Activated T-cell treated with anti-CD3 and anti-CD28 coated beads for 4 hours (primary cell): ENCODE data around the gene S1PR3.
A peak's percentile ranks its signal among the peaks of the same experiment; 100 is the strongest.
"Not testable (repeated sequence)": the region's sequence is repeated elsewhere in the genome, so short reads cannot be mapped to it uniquely, and the experiment has no call there.

Experiments
- DNase-seq: peaks from one replicate; pipeline ENCODE4 v3.0.0-alpha.2; 2020

S1PR3 gene

DNA sequence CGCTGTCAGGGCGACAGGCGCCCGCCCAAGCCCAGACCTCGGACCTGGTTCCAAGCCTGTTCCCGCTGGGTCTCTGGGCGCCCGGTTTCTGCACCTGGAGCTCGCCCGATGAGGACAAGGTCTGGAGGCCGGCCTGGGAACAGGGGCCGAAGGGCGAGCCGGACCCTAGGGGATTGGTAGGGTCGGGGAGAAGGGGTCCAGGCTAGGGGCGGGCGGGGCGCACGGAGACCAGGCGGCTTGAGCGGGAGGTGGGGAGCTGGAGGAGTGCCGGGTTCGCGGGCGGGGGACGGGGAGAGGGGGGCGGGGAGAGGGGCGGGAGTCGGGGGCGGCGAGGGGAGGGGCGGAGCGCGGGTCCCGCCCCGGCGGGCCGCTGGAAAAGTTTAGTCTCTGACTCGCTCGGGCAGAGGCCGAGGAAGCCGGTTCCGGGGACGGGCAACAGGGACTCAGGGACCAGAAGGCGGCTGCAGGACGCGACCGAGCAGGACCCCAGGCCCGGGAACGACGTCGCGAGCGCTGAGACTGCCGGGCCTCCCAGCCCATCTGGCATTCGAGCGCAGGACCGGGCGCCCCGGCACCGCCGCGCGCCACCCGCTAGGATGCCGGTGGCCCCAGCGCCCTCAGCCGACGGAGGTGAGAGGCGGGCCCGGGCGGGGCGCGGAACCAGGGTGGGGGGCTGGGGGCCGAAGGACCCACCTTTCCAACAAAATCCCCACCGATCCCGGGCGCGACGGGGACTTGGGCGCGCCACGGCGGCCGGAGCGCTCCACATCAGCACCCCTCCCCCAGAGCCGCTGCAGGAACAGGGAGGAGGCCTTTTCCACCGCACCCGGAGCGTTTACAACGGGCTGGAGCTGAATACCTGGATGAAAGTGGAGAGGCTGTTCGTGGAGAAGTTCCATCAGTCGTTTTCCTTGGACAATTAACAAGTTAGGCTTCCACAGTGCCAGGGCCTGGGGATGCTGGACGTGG lies at the start of gene S1PR3:
Gene S1PR3 (plus strand): TSS at position 403 of the 969 bp plus-strand sequence. CDS start 9,733 bp downstream, outside the sequence.
- DNase-seq: peak; percentile 28

DNA sequence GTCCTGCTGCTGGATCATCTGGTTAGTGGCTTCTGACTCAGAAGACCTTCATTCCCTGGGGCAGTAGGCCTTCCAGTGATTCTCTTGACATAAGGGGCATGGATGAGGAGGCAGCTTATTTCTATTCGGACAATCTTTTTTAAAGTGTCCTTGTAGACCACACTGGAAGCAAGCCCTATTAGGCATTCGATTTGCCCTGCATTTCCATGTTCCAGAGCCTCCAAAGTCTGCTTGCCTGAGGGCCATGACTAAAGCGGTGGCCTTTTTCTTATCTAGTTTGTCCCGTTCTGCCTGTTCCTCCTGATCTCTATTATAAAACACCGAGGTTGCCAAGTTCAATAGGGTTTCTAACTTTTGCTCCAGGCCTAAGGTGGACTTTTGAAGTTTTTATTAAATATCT lies 49.7 kb upstream of the S1PR3 start:
- not testable (repeated sequence) for DNase-seq

DNA sequence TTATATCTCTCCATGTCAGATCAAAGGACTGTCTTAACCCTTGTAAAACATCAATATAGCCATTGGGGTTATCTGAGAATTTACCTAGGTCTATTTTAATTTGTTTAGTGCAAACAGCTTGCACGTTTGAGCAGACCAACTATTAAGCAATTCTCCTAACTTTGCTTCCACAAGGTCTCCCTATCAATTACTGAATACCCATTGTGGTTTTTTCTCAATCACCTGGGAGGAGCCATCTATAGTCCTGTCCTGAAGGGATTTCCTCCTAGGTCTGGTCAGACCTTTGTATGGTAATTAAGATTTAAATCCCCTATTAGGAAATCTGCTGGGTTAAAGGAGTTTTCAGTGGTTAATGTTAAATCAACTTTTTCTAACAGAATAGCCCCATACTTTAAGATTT lies 48.9 kb upstream of the S1PR3 start:
- no peak for DNase-seq

DNA sequence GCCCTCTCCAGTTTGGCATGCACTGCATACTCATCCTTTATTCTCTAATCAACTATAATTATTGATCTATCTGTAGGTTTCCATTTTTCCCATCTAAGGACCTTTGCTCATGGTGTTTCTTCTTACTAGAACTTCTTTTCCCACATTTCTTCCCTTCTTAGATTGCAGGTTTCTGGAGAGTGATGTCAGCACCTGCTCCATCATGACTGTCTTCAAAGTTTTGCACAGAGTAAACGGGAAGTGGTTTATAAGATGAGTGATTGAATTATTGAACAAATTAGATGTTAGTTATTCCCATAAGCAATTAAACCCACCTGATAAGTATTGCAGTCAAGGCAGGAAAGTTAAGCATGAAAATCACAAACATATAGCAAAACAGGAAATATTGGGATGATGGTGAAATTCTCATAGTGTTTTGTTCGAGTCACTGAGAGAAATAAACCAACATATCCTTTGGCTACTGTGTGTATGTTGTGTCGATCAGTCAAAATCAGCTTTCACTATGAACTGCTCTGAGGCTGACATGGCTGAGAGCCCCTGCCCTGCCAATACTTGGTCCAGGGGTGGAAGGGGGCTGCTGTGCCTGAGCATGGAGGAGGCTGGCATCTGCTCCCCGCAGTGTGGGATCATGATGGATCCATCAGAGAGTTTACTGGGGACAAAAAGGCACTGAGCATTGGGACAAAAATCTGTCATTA lies 45.5 kb upstream of the S1PR3 start:
- no peak for DNase-seq

DNA sequence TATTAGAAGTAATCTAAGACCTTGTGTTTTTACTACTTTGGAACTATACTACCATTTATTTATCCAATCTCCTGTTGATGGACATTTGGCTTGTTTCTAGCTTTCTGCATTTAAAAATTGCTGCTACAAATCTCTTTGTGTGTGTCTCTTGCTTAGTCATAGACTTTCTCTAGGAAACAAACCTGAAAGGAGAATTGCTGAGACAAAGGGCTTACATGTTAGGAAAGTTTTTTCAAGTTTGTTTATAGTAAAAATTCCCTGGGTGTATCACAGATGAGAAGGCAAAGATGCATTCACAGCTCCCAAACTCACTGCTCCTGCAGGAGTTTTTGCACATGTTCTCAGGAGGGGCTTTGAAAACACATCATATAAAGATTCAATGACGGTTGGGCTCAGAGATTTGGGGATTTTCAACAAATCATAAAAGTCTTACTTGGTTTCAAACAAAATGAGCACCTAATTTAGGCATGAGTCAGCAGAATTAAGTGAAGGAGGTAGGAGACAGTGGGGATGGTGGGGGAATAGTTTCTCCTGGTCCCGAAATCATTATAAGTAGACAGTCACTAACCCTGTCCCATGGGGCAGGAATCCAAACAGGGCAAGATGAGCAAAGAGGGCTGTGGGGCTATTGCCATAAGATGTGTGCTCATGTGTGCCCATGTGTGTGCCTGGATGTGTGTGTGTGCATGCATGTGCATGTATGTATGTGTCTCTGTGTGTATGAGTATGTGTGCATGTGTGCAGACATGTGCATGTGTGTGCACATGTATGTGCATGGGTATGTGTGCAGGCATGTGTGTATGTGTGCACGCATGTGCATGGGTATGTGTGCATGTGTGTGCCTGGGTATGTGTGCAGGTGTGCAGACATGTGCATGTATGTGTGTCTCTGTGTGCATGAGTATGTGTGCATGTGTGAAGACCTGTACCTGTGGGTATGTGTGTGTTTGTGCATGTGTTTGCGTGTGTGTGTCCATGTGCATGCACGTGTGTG lies 43.4 kb upstream of the S1PR3 start:
- no peak for DNase-seq

DNA sequence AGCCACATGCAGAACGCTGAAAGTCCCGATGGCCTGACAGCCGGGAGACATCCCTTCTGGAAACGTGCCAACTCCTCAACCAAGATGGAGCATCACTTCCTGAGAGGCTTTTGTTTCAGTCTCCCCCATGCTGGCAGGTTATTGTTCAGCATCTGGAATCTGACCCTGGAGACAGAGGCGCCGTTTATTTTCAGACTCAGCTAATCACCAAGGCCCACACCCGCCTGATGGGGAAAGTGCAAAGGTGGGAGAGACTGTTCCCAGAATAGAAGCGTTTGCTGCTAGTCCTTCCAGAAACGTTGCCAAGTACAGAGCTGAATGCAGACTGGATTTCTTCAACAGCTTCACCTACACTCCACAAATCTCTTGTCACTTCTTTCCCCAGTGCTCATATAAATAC lies 41.8 kb upstream of the S1PR3 start:
- DNase-seq: no peak

DNA sequence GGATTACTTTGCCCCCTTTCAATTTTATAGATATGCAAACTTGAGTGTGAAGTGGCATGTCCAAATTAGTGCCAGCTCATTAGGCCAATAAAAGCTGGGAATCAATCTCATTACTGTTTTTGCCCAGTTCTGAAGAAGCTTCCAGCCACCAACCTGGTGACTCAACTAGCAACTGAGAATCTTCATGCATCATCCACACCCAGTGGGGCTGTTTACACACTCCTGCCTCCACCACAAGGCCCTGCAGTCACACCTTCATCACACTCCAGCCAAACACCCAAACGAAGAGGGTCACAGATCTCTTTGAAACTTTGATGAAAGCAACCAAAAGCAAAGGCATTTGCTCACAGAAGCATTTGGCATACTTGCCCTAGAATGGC lies 41.3 kb upstream of the S1PR3 start:
- DNase-seq: no peak

DNA sequence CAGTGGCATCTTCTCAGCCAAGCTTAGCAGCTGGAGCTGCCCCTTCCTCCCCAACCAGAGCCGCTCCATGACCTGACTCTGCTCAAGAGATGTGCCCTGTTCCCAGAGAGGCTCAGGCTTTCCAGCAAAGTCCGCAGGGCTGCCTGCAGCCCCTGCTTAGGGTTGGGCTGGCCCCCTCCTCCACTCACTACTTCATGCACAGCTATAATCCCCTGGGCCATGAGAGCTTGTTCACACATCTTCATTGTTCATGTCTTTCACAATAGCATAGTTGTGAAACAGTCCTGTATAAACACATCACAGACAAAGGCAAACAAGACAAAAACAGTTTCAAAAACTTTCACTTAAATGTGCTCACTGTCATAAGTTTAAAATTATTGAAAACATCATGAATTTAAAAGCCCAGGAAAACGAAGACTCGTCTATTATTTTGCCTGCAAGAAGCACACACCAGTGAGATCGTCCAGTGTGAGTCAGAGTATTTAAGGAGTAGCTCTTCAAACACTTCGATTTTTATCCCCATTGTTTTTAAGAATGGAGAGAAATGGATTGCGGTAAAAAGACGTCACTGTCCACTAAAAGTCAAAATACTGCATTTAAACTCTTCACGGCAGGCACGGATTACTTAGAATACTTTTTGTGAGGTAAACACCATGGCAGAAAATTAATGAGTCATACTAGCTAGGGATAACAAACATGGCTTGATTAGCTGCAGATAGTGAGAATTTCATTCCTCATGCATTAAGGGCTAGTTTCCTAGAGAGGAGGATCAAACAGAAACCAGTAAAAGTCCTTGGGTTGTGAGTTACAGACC lies 40.7 kb upstream of the S1PR3 start:
- DNase-seq: no peak

DNA sequence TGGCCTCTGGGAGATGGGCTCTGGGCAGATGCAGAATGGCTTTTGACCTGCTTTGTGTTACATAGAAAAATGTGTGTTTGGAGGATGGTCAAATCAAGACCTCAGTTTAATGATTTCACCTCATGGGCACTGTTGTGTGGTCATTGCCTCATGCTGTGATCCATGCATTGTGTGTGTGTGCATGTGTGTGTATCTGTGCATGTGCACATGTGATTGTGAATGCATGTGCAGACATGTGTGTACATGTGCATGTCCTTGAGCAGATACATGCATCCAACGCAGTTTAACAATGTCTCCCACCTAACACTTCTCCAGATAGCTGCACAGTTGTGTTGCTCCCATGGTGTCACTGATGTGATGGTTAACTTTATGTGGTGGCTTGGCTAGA lies 40.1 kb upstream of the S1PR3 start:
- DNase-seq: no peak

DNA sequence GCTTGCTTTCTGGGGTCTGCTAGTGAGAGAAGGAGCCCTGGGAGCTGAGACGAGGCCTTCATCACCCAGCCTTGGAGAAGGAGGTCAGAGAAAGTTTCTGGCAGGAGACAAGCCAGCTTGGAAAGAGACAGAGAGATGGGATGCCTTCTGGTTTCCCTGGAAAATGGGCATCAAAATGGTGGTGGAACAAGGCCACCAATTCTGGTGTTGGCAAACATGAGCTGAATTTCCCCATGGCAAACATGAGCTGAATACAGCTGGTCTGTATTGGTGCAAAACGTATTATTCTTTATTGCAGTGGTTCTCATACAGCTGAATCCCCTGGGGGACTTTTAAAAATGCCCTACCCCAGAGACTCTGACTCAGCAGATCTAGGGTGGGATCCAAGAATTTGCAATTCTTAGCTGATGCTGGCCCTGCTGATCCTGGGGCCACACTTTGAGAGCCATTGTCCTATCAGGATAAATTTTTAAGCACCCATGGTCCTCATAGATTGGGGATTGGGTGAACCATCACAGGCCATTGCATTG lies 39.1 kb upstream of the S1PR3 start:
- no peak for DNase-seq

DNA sequence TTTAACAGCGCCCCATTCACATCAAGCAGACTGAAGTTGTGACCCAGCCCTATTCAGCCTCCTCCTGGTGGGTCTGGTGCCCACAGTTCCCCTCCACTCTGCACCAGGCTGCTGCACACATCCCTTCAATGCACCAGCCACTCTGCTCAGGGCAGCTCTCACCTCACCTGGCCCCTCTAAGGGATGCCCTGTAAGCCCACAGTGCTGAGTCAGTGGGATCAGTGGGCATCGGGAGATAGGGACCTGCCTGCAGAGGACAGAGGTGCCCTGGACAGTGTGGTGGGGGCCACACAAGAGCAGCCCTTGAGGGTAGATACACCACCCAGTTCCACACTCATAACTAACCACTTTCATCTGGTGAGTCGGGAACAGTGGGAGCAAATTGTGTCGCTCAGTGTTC lies 38.3 kb upstream of the S1PR3 start:
- no peak for DNase-seq

DNA sequence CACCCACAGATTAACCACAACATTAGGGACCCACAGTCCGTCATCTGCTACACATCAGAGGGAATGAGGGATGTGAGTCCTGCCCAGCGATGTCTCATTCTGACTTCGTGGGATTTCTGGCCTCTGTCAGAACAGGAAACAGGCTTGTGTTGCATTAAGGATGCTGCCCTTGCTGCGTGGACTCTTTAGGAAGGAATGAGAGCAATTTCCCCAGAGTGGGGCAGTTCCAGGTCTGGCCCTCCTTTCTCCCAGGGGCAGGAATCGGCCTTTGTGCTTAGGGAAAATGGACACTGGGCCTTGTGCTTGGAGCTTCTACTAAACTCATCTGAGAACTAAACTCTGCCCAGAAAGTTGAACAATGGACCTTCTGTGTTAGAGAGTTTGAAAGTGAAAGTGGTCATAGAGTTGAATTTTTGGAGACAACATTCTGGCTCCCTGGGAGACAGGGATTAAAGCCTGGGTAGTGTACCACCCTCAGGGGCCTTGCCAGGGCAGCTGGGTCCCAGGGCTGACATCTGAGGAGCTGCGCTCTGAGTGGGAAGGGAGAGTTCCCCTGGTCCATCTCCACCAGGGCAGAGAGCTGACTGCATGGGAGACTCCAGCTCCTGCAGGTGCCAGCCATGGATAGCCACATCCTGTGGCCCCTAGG lies 37.8 kb upstream of the S1PR3 start:
- DNase-seq: no peak

DNA sequence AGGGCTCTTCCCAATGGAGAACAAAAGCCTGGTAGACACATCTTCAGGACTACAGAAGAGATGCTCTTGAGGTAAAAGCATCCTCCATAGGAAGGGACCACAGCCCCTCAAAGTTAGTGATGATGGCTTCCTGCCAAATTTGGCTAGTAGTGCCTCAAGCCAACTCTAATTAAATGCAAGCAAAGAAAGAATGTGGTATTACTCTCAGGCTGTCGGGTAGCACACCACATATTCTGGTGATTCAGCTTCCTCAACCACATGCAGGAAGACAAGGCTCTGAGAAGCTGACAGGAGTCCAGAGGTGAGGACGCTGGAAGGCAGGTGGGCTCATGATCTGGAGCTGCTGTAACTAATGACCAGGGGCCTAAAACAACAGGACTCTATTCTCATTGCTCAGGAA lies 37.2 kb upstream of the S1PR3 start:
- DNase-seq: no peak

DNA sequence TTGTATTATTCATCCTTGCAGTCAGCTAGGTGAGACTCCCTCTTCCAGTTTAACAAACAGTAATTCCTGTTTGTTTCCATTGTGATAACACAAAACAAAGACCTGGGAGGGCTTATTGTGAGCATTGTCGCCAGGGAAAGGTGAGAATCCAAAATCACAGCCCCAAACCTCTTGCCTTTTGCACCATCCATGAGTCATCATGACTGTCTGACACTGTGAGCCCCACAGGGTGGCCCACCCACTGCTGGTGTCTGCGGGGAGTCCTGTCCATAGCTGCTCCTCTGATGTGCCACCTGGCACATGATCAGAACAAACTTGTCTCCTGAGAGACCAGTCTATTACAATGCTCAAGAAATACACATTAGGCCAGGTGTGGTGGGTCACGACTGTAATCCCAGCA lies 33.7 kb upstream of the S1PR3 start:
- no peak for DNase-seq

DNA sequence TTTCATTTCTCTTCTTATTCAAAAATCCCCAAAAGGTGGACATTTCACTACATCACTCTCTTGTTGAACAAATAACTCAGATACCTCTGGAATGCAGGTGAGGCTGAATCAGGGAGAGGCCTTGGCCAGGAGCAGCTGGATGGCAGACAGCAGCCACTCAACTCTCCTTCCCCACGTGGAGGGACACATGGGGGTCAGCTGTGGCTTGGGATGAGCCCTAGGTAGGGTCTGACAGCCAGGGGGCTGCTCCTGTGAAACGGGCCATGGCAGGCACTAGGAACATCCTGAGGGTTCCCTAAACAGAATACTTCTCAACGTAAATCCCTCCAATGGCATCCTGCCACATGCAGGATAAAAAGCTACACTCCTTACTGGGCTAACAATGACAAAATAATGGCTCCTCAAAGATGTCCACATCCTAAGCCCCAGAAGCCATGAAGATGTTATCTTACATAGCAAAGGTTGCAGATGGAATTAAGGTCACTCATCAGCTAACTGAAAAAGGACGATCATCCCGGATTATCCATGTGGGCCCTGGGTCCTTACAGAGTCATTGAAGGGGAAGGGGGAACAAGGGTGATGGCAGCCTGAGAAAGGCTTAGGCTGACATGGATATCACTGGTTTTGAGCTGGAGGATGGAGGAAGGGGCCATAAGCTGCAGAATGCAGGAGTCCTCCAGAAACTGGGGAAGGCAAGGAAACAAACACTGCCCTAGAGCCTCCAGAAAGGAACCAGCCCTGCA lies 31.4 kb upstream of the S1PR3 start:
- DNase-seq: no peak

DNA sequence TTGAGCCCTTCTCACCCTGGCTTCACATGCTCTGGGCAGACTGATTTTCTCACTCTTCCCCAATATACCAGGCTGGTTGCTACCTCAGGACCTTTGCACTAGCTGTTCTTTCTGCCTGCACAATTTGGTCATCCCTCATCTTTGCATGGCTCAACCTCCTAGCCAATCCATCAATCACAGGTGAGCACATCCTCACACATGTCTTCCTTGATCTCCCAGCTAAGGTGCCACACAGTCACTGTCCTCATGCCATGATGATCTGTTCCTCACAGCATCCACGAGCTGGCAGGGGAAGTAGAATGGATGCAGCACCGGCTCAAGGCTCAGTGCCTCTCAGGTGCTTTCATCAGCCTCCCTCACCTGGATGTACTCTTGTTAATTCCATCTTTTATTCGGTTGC lies 30.6 kb upstream of the S1PR3 start:
- DNase-seq: no peak

DNA sequence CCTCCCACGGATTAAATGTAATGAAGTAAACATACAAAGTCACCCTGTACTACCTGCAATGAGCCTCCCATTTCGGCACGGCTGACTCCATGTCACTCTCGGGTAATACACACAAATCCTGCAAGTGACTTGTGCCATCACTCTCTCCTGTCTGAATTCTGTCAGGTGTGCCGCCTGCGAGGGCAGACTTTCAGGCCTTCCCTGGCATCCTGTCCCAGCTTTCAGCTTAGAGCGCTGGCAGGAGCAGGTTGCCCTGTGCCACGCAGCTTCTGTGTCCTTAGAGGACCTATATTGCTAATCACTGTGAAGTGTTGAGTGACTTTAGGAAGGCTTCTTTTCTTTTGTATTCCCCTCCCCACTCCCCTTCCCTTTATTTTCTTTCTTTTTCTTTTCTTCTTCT lies 25.8 kb upstream of the S1PR3 start:
- no peak for DNase-seq

DNA sequence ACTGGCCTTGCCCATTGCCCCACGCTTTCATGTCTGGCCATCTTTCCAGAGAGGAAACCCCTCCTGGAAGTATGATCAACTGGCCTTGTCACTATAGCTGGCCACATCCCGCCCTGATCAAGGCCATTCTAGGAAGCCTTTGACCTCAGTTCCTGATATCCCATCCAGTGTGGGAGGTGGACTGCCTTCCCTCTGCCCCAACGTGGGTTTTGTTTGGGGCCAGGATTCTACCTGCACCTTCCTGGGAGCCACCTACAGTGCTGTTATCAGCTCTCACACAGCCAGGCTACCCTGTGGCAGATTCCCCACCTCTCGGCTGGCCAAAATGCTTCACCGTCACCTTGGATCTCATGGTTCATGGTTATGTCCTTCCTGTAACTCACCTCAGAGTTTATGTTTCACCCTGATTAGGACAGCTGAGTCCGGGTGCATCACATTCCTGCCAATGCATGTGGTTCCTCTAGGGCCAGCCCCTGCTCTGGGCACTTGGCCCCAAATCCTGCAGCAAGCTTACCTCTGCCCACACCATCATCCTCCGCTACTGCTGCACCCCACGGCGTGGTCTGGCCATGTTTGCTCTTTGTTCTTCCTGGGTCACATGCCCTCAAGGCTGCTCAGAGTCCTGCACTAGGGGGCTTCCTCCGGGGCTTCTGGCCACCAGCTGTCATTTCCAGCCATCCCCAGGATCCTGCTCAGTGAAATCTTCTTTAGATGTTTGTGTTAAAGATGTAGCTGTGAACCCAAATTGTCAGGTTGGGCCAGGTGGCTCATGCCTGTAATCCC lies 24.2 kb upstream of the S1PR3 start:
- no peak for DNase-seq

DNA sequence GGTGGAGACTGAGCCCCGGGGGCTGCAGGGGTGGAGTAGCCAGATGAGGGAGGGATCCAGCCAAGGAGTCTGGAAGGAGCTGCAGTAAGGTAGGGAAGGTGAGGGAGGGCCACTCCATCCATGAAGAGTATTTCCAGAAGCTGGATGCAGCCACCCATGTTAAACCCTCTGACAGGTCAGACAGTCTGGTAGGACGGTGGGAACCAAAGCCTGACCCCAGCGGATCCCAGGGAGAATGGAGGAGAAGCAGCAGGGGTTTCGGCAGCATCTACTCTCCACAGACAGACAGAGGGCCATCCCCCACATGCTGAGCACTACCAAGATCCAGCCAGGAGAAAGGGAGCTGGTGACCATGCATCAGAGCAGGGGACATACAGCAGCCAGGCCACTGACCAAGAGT lies 22.5 kb upstream of the S1PR3 start:
- no peak for DNase-seq
